ENCODE data around the gene PURB. TPM values are rescaled to one million over a fixed set of nuclear protein-coding genes. Genes with fewer than 3 reads are reported as not detected.
"Not testable (repeated sequence)": the region's sequence is repeated elsewhere in the genome, so short reads cannot be mapped to it uniquely, and the experiment has no call there.

PURB gene
- total and polyA plus RNA-seq, 9 of the 15 experiments (the other 6 are each of a cell fraction or from before 2014, with no cell fraction given): 1.6 to 14.1 (median 8.8) TPM

- H2AFZ ChIP-seq (ENCODE audit: low read depth, low read length); intact Hi-C loops (cut with micrococcal nuclease); in situ Hi-C loops (cut with MboI); H3K36me3 ChIP-seq (ENCODE audit: control insufficient read depth, insufficient read depth, low read length); H3K27me3 ChIP-seq (ENCODE audit: control insufficient read depth in 2 of 2, insufficient read depth in 2 of 2, low read length in 2 of 2); H3K9ac ChIP-seq (ENCODE audit: insufficient read depth in 1 of 2, low read depth in 2 of 2, low read length in 2 of 2); DNase-seq (ENCODE audit: extremely low read depth in 1 of 4, low spot score in 3 of 4); CTCF ChIA-PET (ENCODE audit: low intra/inter-chr PET ratio); H3K4me1 ChIP-seq (replicated peaks in 1 of 2; ENCODE audit: control insufficient read depth in 2 of 2, insufficient read depth in 2 of 2, low read length in 2 of 2); H3K9me1 ChIP-seq (ENCODE audit: control insufficient read depth, insufficient read depth, low read length); BruUV-seq (replicated peaks); H3K9me3 ChIP-seq (replicated peaks; ENCODE audit: control insufficient read depth, insufficient read depth, low read depth, low read length); H4K20me1 ChIP-seq (replicated peaks; ENCODE audit: control insufficient read depth, insufficient read depth, low read length); FAIRE-seq; H3K79me2 ChIP-seq (ENCODE audit: control insufficient read depth, insufficient read depth, low read length); H3K4me3 ChIP-seq; POLR2A ChIA-PET; ATAC-seq; H3K4me2 ChIP-seq (ENCODE audit: insufficient read depth, low read length); H3K27ac ChIP-seq (ENCODE audit: extremely low read depth, low read depth, low read length); TF ChIP-seq TEAD4 (CRISPR knock-in tag; IDR thresholded peaks at IDR 0.05; ENCODE audit: borderline replicate concordance); CEBPG (CRISPR knock-in tag; IDR thresholded peaks at IDR 0.05): not testable (repeated sequence)
- 13% methylated on average over 5 of the region's 5 CpGs for WGBS (ENCODE audit: insufficient coverage, low coverage, missing lambda C conversion rate)
- TF ChIP-seq HES1 (IDR thresholded peaks at IDR 0.05; ENCODE audit: low read depth) (peak; percentile 57; the same call in 1 of the 2 replicates), KDM1A (IDR thresholded peaks at IDR 0.05) (peak; percentile 83 to 88), L3MBTL2 (IDR thresholded peaks at IDR 0.05) (peak; percentile 21; the same call in 1 of the 2 replicates), DPF2 (IDR thresholded peaks at IDR 0.05) (0 out of 2 replicates have a peak, but pooled peaks have one; percentile 29), ARID1B (IDR thresholded peaks at IDR 0.05) (peak; percentile 42), TEAD4 (IDR thresholded peaks at IDR 0.05; ENCODE audit: low read length) (peak; percentile 52), BHLHE40 (IDR thresholded peaks at IDR 0.05; ENCODE audit: low read length) (peak; percentile 61; the same call in 1 of the 2 replicates), RCOR1 (IDR thresholded peaks at IDR 0.05; ENCODE audit: borderline replicate concordance in 1 of 2, low read depth in 2 of 2, low read length in 2 of 2) (peak in 1 of 2 experiments; percentile 54; a peak in 1 of 4 replicates), NCOR1 (IDR thresholded peaks at IDR 0.05) (peak; percentile 46; the same call in 1 of the 2 replicates), CEBPG (tag; conservative IDR thresholded peaks at IDR 0.05 in 1 of 2, IDR thresholded peaks at IDR 0.05 in 1 of 2) (peak; percentile 50 to 74), CBFA2T3 (IDR thresholded peaks at IDR 0.05) (peak; percentile 81), TAL1 (IDR thresholded peaks at IDR 0.05) (peak; percentile 43; the same call in 1 of the 2 replicates), SMARCE1 (IDR thresholded peaks at IDR 0.05) (0 out of 2 replicates have a peak, but pooled peaks have one; percentile 17), TRIM24 (IDR thresholded peaks at IDR 0.05) (peak in 1 of 2 experiments; percentile 46; a peak in 1 of 4 replicates), CEBPB (tag; IDR thresholded peaks at IDR 0.05) (peak; percentile 85), CBFA2T2 (conservative IDR thresholded peaks at IDR 0.05) (peak; percentile 57), TCF3 (CRISPR knock-in tag; IDR thresholded peaks at IDR 0.05) (peak; percentile 31), GATA2 (CRISPR knock-in tag; IDR thresholded peaks at IDR 0.05) (0 out of 2 replicates have a peak, but pooled peaks have one; percentile 26), HDAC2 (IDR thresholded peaks at IDR 0.05) (0 out of 2 replicates have a peak, but pooled peaks have one; percentile 30)
Measured at GRCh38 chr7:44934510-44934909, 49.2 kb upstream of the PURB start.

Measured in K562 (cell line).